Measurements from ENCODE around the gene PRKCH.

The PRKCH gene

GRCh38 chr14:61483476-61483875 is 162.1 kb downstream of the PRKCH start:
- no peaks in the 10 kb centered on the region for H3F3A ChIP-seq (ENCODE audit: low read depth)
- peaks cover 3% of the 10 kb centered on the region; the same call in 1 of the 2 replicates for H3K79me2 ChIP-seq (ENCODE audit: insufficient read depth, low read length)
- H3K9me3 ChIP-seq (ENCODE audit: insufficient read depth, low read depth, low read length) = no peaks in the 10 kb centered on the region
- H3K9ac ChIP-seq (ENCODE audit: low read depth, low read length, poor library complexity, severe bottlenecking) = no peak overlapping the region
- no peaks in the 10 kb centered on the region for H3K4me1 ChIP-seq (ENCODE audit: insufficient read depth, low read length, poor library complexity, severe bottlenecking)
- H4K20me1 ChIP-seq (ENCODE audit: insufficient read depth, low read length, poor library complexity, severe bottlenecking) = no peaks in the 10 kb centered on the region
- no peak for TF ChIP-seq EZH2phosphoT487 (IDR thresholded peaks at IDR 0.05; ENCODE audit: borderline replicate concordance)
- TF ChIP-seq CTCF (conservative IDR thresholded peaks at IDR 0.05; ENCODE audit: low read length) = no peak
- H3K27me3 ChIP-seq (ENCODE audit: insufficient read depth, low read length, poor library complexity, severe bottlenecking) = no peaks in the 10 kb centered on the region
- H3K9me2 ChIP-seq (replicated peaks; ENCODE audit: low read depth, low read length) = no peaks in the 10 kb centered on the region
- H3K4me3 ChIP-seq (ENCODE audit: low read length, poor library complexity, severe bottlenecking) = no peak overlapping the region
- H3K4me2 ChIP-seq (ENCODE audit: low read depth, low read length, poor library complexity, severe bottlenecking) = no peak overlapping the region
- peaks cover 72% of the 10 kb centered on the region; the same call in 1 of the 2 replicates for H3K36me3 ChIP-seq (ENCODE audit: insufficient read depth, low read length)
- no peak overlapping the region for H2AFZ ChIP-seq (ENCODE audit: low read length)

GRCh38 chr14:61484031-61484430 is 162.7 kb downstream of the PRKCH start:
- no peak overlapping the region for H2AFZ ChIP-seq (ENCODE audit: low read length)
- H3K4me1 ChIP-seq (ENCODE audit: insufficient read depth, low read length, poor library complexity, severe bottlenecking) = no peaks in the 10 kb centered on the region
- peaks cover 3% of the 10 kb centered on the region; the same call in 1 of the 2 replicates for H3K79me2 ChIP-seq (ENCODE audit: insufficient read depth, low read length)
- H3K27me3 ChIP-seq (ENCODE audit: insufficient read depth, low read length, poor library complexity, severe bottlenecking) = no peaks in the 10 kb centered on the region
- no peaks in the 10 kb centered on the region for H4K20me1 ChIP-seq (ENCODE audit: insufficient read depth, low read length, poor library complexity, severe bottlenecking)
- no peaks in the 10 kb centered on the region for H3K9me3 ChIP-seq (ENCODE audit: insufficient read depth, low read depth, low read length)
- H3K9ac ChIP-seq (ENCODE audit: low read depth, low read length, poor library complexity, severe bottlenecking) = no peak overlapping the region
- H3K36me3 ChIP-seq (ENCODE audit: insufficient read depth, low read length) = peaks cover 73% of the 10 kb centered on the region; the same call in 1 of the 2 replicates
- H3K9me2 ChIP-seq (replicated peaks; ENCODE audit: low read depth, low read length) = no peaks in the 10 kb centered on the region
- no peak overlapping the region for H3K4me3 ChIP-seq (ENCODE audit: low read length, poor library complexity, severe bottlenecking)
- H3F3A ChIP-seq (ENCODE audit: low read depth) = no peaks in the 10 kb centered on the region
- TF ChIP-seq EZH2phosphoT487 (IDR thresholded peaks at IDR 0.05; ENCODE audit: borderline replicate concordance) = no peak
- TF ChIP-seq CTCF (conservative IDR thresholded peaks at IDR 0.05; ENCODE audit: low read length) = no peak
- no peak overlapping the region for H3K4me2 ChIP-seq (ENCODE audit: low read depth, low read length, poor library complexity, severe bottlenecking)

- Histone ChIP-seq H3K9me3 (ENCODE audit: insufficient read depth, low read depth, low read length) (no peaks in the 10 kb centered on the region), H3K27me3 (ENCODE audit: insufficient read depth, low read length, poor library complexity, severe bottlenecking) (no peaks in the 10 kb centered on the region), H3K9ac (ENCODE audit: low read depth, low read length, poor library complexity, severe bottlenecking) (no peak overlapping the region), H3K9me2 (replicated peaks; ENCODE audit: low read depth, low read length) (no peaks in the 10 kb centered on the region), H3K4me3 (ENCODE audit: low read length, poor library complexity, severe bottlenecking) (no peak overlapping the region), H4K20me1 (ENCODE audit: insufficient read depth, low read length, poor library complexity, severe bottlenecking) (no peaks in the 10 kb centered on the region), H3K36me3 (ENCODE audit: insufficient read depth, low read length) (peaks cover 80% of the 10 kb centered on the region; the same call in 1 of the 2 replicates), H3F3A (ENCODE audit: low read depth) (no peaks in the 10 kb centered on the region), H3K4me2 (ENCODE audit: low read depth, low read length, poor library complexity, severe bottlenecking) (no peak overlapping the region), H3K79me2 (ENCODE audit: insufficient read depth, low read length) (no peaks in the 10 kb centered on the region), H2AFZ (ENCODE audit: low read length) (no peak overlapping the region), H3K4me1 (ENCODE audit: insufficient read depth, low read length, poor library complexity, severe bottlenecking) (no peaks in the 10 kb centered on the region)
- TF ChIP-seq EZH2phosphoT487 (IDR thresholded peaks at IDR 0.05; ENCODE audit: borderline replicate concordance) (no peak), CTCF (conservative IDR thresholded peaks at IDR 0.05; ENCODE audit: low read length) (no peak)
These were observed 163.6 kb downstream of the PRKCH start for GRCh38 chr14:61484826-61485584.

All from Loucy (cell line).